ENCODE measurements around the gene CSTF2.

The CSTF2 gene

DNA sequence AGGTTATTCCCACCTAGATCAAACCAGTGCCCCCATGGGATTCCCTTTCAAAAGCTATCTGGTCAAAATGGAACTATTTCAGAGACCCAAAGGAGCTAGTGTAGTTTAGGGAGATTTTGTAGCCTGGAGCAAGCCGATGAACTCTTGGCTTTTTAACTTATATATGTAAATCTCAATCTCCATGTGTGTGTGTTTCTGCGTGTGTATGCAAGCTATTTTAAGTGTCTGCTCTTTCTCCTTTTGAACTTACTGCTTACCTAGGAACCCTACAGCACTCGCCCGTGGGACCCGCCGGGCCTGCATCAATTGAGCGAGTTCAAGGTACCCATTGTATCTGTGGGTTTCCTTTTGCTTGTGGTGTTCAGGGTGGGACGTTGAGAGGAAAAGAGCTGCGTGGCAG is 10.4 kb downstream of the CSTF2 start:
- Histone ChIP-seq H3K9me3 (ENCODE audit: insufficient read depth, low read length, severe bottlenecking) (no peaks in the 10 kb centered on the region), H3K27me3 (ENCODE audit: insufficient read depth, low read length, poor library complexity) (no peaks in the 10 kb centered on the region), H3K36me3 (ENCODE audit: insufficient read depth, low read length) (peaks cover 65% of the 10 kb centered on the region), H2AFZ (ENCODE audit: low read depth, low read length) (no peak overlapping the region), H3K4me1 (ENCODE audit: insufficient read depth, low read length) (no peaks in the 10 kb centered on the region), H3K79me2 (ENCODE audit: insufficient read depth, low read length) (no peaks in the 10 kb centered on the region), H3K9ac (ENCODE audit: low read depth, low read length) (no peak overlapping the region), H3K4me3 (ENCODE audit: low read depth in 1 of 2, low read length in 2 of 2) (no peak overlapping the region), H4K20me1 (ENCODE audit: insufficient read depth, low read length) (no peaks in the 10 kb centered on the region), H3K27ac (ENCODE audit: low read length) (no peak overlapping the region), H3K4me2 (ENCODE audit: insufficient read depth, low read length) (no peak overlapping the region)
- TF ChIP-seq EZH2 (IDR thresholded peaks at IDR 0.05; ENCODE audit: borderline replicate concordance, low read depth, low read length, severe bottlenecking): no peak
- TF ChIP-seq, protein P1, sequence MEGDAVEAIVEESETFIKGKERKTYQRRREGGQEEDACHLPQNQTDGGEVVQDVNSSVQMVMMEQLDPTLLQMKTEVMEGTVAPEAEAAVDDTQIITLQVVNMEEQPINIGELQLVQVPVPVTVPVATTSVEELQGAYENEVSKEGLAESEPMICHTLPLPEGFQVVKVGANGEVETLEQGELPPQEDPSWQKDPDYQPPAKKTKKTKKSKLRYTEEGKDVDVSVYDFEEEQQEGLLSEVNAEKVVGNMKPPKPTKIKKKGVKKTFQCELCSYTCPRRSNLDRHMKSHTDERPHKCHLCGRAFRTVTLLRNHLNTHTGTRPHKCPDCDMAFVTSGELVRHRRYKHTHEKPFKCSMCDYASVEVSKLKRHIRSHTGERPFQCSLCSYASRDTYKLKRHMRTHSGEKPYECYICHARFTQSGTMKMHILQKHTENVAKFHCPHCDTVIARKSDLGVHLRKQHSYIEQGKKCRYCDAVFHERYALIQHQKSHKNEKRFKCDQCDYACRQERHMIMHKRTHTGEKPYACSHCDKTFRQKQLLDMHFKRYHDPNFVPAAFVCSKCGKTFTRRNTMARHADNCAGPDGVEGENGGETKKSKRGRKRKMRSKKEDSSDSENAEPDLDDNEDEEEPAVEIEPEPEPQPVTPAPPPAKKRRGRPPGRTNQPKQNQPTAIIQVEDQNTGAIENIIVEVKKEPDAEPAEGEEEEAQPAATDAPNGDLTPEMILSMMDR (IDR thresholded peaks at IDR 0.05; ENCODE audit: borderline replicate concordance, extremely low read depth, low read length, poor library complexity, severe bottlenecking): no peak
- DNase-seq (no peak), ATAC-seq (ENCODE audit: insufficient read depth, low read depth) (no peak)

DNA sequence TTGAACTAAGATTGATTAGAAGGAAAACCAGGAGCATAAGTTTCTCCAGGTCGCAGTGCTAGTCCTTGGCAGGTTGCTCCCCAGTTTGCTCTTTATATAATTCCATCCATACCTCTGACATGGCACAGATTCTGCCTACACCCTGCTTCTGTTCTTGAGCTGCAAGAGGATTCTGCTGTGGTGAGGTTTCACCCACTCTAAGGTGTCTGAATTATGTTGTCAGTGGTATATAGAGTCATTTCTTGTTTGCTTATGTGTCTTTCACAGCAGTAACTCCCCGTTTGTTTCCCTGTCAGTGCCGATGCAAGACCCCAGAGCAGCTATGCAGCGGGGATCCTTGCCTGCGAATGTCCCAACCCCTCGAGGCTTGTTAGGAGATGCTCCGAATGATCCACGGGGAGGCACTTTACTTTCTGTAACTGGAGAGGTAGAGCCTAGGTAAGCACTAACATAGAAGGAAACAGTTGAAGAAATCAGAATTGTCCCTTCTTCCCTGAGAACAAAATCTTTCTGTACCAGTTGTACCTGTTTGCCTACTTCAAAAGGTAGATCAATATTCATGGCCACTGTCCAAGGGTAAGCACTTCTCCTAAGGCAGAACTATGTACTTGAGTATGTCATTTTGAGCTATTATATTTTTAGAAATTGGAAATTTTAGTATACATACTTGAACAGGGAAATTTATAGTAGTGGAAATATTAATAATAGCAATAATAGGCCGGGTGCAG is 11.2 kb downstream of the CSTF2 start:
- ATAC-seq (ENCODE audit: insufficient read depth, low read depth) (no peak), DNase-seq (no peak)
- no peaks in the 10 kb centered on the region for H3K9me3 ChIP-seq (ENCODE audit: insufficient read depth, low read length, severe bottlenecking)
- no peaks in the 10 kb centered on the region for H3K79me2 ChIP-seq (ENCODE audit: insufficient read depth, low read length)
- TF ChIP-seq, protein P1 (IDR thresholded peaks at IDR 0.05; ENCODE audit: borderline replicate concordance, extremely low read depth, low read length, poor library complexity, severe bottlenecking): no peak
- TF ChIP-seq EZH2 (IDR thresholded peaks at IDR 0.05; ENCODE audit: borderline replicate concordance, low read depth, low read length, severe bottlenecking): no peak
- H3K27me3 ChIP-seq (ENCODE audit: insufficient read depth, low read length, poor library complexity): no peaks in the 10 kb centered on the region
- no peak overlapping the region for H2AFZ ChIP-seq (ENCODE audit: low read depth, low read length)
- H4K20me1 ChIP-seq (ENCODE audit: insufficient read depth, low read length): no peaks in the 10 kb centered on the region
- no peak overlapping the region for H3K27ac ChIP-seq (ENCODE audit: low read length)
- no peak overlapping the region for H3K9ac ChIP-seq (ENCODE audit: low read depth, low read length)
- H3K36me3 ChIP-seq (ENCODE audit: insufficient read depth, low read length): peaks cover 64% of the 10 kb centered on the region
- H3K4me2 ChIP-seq (ENCODE audit: insufficient read depth, low read length): no peak overlapping the region
- no peaks in the 10 kb centered on the region for H3K4me1 ChIP-seq (ENCODE audit: insufficient read depth, low read length)
- no peak overlapping the region for H3K4me3 ChIP-seq (ENCODE audit: low read depth in 1 of 2, low read length in 2 of 2)

DNA sequence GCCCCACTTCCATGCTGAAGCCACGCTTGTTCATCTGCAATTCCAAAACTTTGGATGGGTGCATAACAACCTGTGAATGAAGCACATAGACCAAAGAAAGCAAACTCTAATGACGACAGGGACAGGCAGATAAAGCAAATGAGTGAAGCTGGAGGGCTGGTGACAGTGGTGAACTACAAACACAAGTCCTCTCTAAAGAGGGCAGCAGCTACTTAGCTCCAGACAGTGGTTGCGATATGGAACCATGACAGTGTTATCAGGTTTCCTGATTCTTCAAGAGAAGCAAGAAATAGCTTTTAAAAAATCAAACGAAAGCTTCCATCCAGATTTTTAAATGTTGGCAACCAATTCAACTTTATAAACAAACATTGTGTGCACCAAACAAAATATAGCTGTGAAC is 30.1 kb downstream of the CSTF2 start:
- Histone ChIP-seq H3K27me3 (ENCODE audit: insufficient read depth, low read length, poor library complexity) (no peaks in the 10 kb centered on the region), H4K20me1 (ENCODE audit: insufficient read depth, low read length) (no peaks in the 10 kb centered on the region), H3K4me3 (ENCODE audit: low read depth in 1 of 2, low read length in 2 of 2) (no peak overlapping the region), H3K4me1 (ENCODE audit: insufficient read depth, low read length) (no peaks in the 10 kb centered on the region), H3K79me2 (ENCODE audit: insufficient read depth, low read length) (no peaks in the 10 kb centered on the region), H3K27ac (ENCODE audit: low read length) (no peak overlapping the region), H3K9ac (ENCODE audit: low read depth, low read length) (no peak overlapping the region), H3K9me3 (ENCODE audit: insufficient read depth, low read length, severe bottlenecking) (no peaks in the 10 kb centered on the region), H2AFZ (ENCODE audit: low read depth, low read length) (no peak overlapping the region), H3K4me2 (ENCODE audit: insufficient read depth, low read length) (no peak overlapping the region), H3K36me3 (ENCODE audit: insufficient read depth, low read length) (no peaks in the 10 kb centered on the region)
- TF ChIP-seq EZH2 (IDR thresholded peaks at IDR 0.05; ENCODE audit: borderline replicate concordance, low read depth, low read length, severe bottlenecking): no peak
- TF ChIP-seq, protein P1 (IDR thresholded peaks at IDR 0.05; ENCODE audit: borderline replicate concordance, extremely low read depth, low read length, poor library complexity, severe bottlenecking): no peak
- ATAC-seq (ENCODE audit: insufficient read depth, low read depth) (no peak), DNase-seq (no peak)

Data from DND-41 (cell line).